H1 (cell line): Measurements from ENCODE around the gene KBTBD3. TPM values are rescaled to one million over a fixed set of nuclear protein-coding genes. Genes with fewer than 3 reads are reported as not detected.

Experiments used
- ATF2 ChIP-seq: IDR thresholded peaks from 2 replicates; pipeline ENCODE4 v1.6.1; 2012; ENCODE audit warnings: low read length, inconsistent platforms
- ATF3 ChIP-seq: IDR thresholded peaks from 2 replicates; pipeline ENCODE4 v1.6.1; 2011; ENCODE audit warnings: low read depth, mild to moderate bottlenecking, low read length; ENCODE audit not compliant: insufficient read depth
- CHD7 ChIP-seq: fragments of 300-600 bp; sonication (generic); IDR thresholded peaks from 2 replicates; pipeline ENCODE4 v1.7.1; 2012; ENCODE audit warnings: low read length, moderate library complexity, mild to moderate bottlenecking, inconsistent platforms; ENCODE audit not compliant: insufficient replicate concordance
- CTBP2 ChIP-seq: IDR thresholded peaks from 2 replicates; pipeline ENCODE4 v1.7.0; 2011; ENCODE audit warnings: borderline replicate concordance, mild to moderate bottlenecking, moderate library complexity, mixed read lengths, low read length; ENCODE audit not compliant: insufficient read depth, insufficient read length
- E2F6 ChIP-seq: IDR thresholded peaks from 2 replicates; pipeline ENCODE4 v1.6.1; 2012; ENCODE audit warnings: inconsistent platforms
- EZH2 ChIP-seq: fragments of 200-600 bp; sonication (generic); IDR thresholded peaks from 2 replicates; pipeline ENCODE4 v1.7.1; 2012; ENCODE audit warnings: low read depth, mild to moderate bottlenecking, moderate library complexity, low read length, inconsistent platforms; ENCODE audit not compliant: severe bottlenecking
- polyA plus RNA-seq, 7 experiments: library from polyadenylated mRNA; depleted of rRNA in 3 of 7; stranded (reverse) in 5 of 7; unstranded in 2 of 7; fragments of >200 nt in 5 of 7; fragments of 200-250 nt in 2 of 7; gene quantifications; 1 replicate in 5 of 7; 2 replicates in 1 of 7; 4 replicates in 1 of 7; pipeline versions ENCODE4 v1.2.1 to v1.2.3, GENCODE V29; 2011 to 2013; ENCODE audit warnings: missing spikeins in 2 of 7, mixed read lengths in 2 of 7
- total RNA-seq: library from RNA; stranded (reverse); fragmentation: NEBNext Ultra II Directional; extraction: Animal tissue kit (Norgen Biotek cat#: 25700); gene quantifications from 2 replicates; pipeline ENCODE4 v1.2.1, GENCODE V29; 2021

Gene KBTBD3
- total and polyA plus RNA-seq, 2 of the 8 experiments (the other 6 are each of a cell fraction or from before 2014, with no cell fraction given), result 1.2 to 6.1 TPM

DNA sequence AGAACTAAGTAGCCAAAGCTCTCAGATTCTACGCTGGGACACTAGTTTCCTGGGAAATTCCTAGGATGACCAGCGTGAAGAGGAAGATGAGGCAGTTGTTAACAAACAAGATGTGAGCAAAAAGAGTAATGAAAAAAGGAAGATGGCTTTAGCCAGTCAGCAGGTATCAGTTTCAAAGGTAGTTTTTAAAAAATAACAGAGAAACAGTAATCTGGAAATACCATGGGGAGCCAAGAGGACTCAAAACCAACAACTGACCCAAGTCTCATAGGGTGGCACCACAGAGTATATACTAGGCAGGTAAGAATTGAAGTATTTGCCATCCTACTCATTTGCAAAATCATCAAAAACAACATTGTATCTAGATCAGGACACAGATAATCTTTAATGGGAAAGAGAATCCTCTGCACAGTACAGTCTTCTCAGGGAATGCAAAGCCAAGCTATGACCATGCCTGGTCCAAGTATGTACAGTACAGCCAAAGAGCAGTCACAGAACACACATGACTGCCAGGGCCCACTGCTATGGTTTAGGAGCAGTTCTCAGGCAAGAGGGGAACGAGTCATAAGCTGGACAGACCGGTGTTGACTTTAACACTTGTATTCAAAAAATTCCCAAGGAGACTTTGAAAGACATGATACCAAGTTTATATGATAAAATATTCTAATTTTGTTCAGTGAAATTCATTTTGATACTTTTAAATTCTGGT, 75.7 kb downstream of the KBTBD3 start (continued):
- TF ChIP-seq CHD7, result no peak
- TF ChIP-seq CTBP2, result no peak
- TF ChIP-seq E2F6, result no peak
- TF ChIP-seq EZH2, result no peak
- TF ChIP-seq ATF2, result no peak
- TF ChIP-seq ATF3, result no peak
